DMS53 (cell line): ENCODE data around the gene VTI1A.
"Not testable (repeated sequence)": the region's sequence is repeated elsewhere in the genome, so short reads cannot be mapped to it uniquely, and the experiment has no call there.

Experiments used
- DNase-seq: peaks from one replicate; lab custom pipeline; 2025; lab: John Stamatoyannopoulos, UW

The VTI1A gene

GRCh38 chr10:112835217-112835715 is 388.3 kb downstream of the VTI1A start:
- no peak for DNase-seq

GRCh38 chr10:112835944-112836451 is 389.0 kb downstream of the VTI1A start:
- DNase-seq, result no peak

GRCh38 chr10:112838784-112839481 is 391.9 kb downstream of the VTI1A start:
- no peak for DNase-seq

- no peak for DNase-seq
These were observed 393.1 kb downstream of the VTI1A start for GRCh38 chr10:112839928-112840654.

GRCh38 chr10:112841549-112841948 is 394.5 kb downstream of the VTI1A start:
- no peak for DNase-seq

- DNase-seq, result no peak
These were observed 395.9 kb downstream of the VTI1A start for GRCh38 chr10:112842832-112843360.

- no peak for DNase-seq
These were observed 396.6 kb downstream of the VTI1A start for GRCh38 chr10:112843623-112844022.

- DNase-seq, result no peak
These were observed 397.9 kb downstream of the VTI1A start for GRCh38 chr10:112844681-112845544.

GRCh38 chr10:112847778-112848177 is 400.8 kb downstream of the VTI1A start:
- DNase-seq, result no peak

- DNase-seq, result no peak
These were observed 401.2 kb downstream of the VTI1A start for GRCh38 chr10:112848228-112848627.

GRCh38 chr10:112848868-112849430 is 401.9 kb downstream of the VTI1A start:
- no peak for DNase-seq

- no peak for DNase-seq
These were observed 402.5 kb downstream of the VTI1A start for GRCh38 chr10:112849546-112849945.

GRCh38 chr10:112851181-112851580 is 404.2 kb downstream of the VTI1A start:
- no peak for DNase-seq

- no peak for DNase-seq
These were observed 404.7 kb downstream of the VTI1A start for GRCh38 chr10:112851588-112852211.

- DNase-seq, result no peak
These were observed 405.3 kb downstream of the VTI1A start for GRCh38 chr10:112852306-112852705.

GRCh38 chr10:112855134-112855533 is 408.1 kb downstream of the VTI1A start:
- DNase-seq, result no peak

GRCh38 chr10:112857493-112857892 is 410.5 kb downstream of the VTI1A start:
- DNase-seq, result no peak

- DNase-seq, result no peak
These were observed 412.1 kb downstream of the VTI1A start for GRCh38 chr10:112858986-112859651.

- no peak for DNase-seq
These were observed 412.8 kb downstream of the VTI1A start for GRCh38 chr10:112859793-112860192.

GRCh38 chr10:112863461-112863860 is 416.4 kb downstream of the VTI1A start:
- DNase-seq, result not testable (repeated sequence)
